GM23338 (cell line): Measurements from ENCODE around the gene CYP3A4. TPM values are rescaled to one million over a fixed set of nuclear protein-coding genes. Genes with fewer than 3 reads are reported as not detected.

ENCODE experiments used
- ATAC-seq: fragments of 200-7000 bp; cut with Tn5 transposase; 3 replicates; pipeline ENCODE4 v1.9.1; 2020
- DNase-seq: peaks from one replicate; pipeline ENCODE4 v3.0.0-alpha.2; 2015; ENCODE audit warnings: low spot score
- H2AFZ ChIP-seq: fragments of 200-600 bp; sonication (generic); 2 replicates; pipeline ENCODE4 v1.8.0; 2016; ENCODE audit warnings: antibody characterized with exemption, mild to moderate bottlenecking, moderate library complexity
- H3F3A ChIP-seq: fragments of 200-600 bp; sonication (generic); replicated peaks from 2 replicates; pipeline ENCODE4 v1.8.0; 2017; ENCODE audit warnings: antibody characterized with exemption, mixed run types, low read depth
- H3K27ac ChIP-seq: fragments of 200-600 bp; sonication (generic); 2 replicates; pipeline ENCODE4 v1.6.1; 2016; ENCODE audit warnings: low read depth
- H3K27me3 ChIP-seq: fragments of 200-600 bp; sonication (generic); 2 replicates; pipeline ENCODE4 v1.8.0; 2016; ENCODE audit warnings: mild to moderate bottlenecking, mixed run types, moderate library complexity; ENCODE audit not compliant: insufficient read depth
- H3K36me3 ChIP-seq: fragments of 200-600 bp; sonication (generic); 2 replicates; pipeline ENCODE4 v1.8.0; 2016; ENCODE audit warnings: mild to moderate bottlenecking; ENCODE audit not compliant: insufficient read depth
- H3K4me1 ChIP-seq: fragments of 200-600 bp; sonication (generic); 2 replicates; pipeline ENCODE4 v1.8.0; 2016; ENCODE audit warnings: mild to moderate bottlenecking, moderate library complexity; ENCODE audit not compliant: insufficient read depth
- H3K4me2 ChIP-seq: fragments of 200-600 bp; sonication (generic); 2 replicates; pipeline ENCODE4 v1.7.1; 2017; ENCODE audit warnings: mixed run types
- H3K4me3 ChIP-seq: fragments of 200-600 bp; sonication (generic); 2 replicates; pipeline ENCODE4 v1.6.1; 2016; ENCODE audit warnings: mixed run types
- H3K79me2 ChIP-seq: fragments of 200-600 bp; sonication (generic); replicated peaks from 2 replicates; pipeline ENCODE4 v1.8.0; 2017; ENCODE audit warnings: mild to moderate bottlenecking; ENCODE audit not compliant: insufficient read depth
- H3K9me2 ChIP-seq: fragments of 200-600 bp; sonication (generic); 2 replicates; pipeline ENCODE4 v1.8.0; 2017; ENCODE audit not compliant: insufficient read depth
- H4K20me1 ChIP-seq: fragments of 200-600 bp; sonication (generic); replicated peaks from 2 replicates; pipeline ENCODE4 v1.8.0; 2017; ENCODE audit warnings: mild to moderate bottlenecking; ENCODE audit not compliant: insufficient read depth
- H3K27ac Mint-ChIP-seq: 2 replicates; pipeline ENCODE4 v1.8.0; 2020; ENCODE audit warnings: inconsistent platforms, mild to moderate bottlenecking, moderate library complexity, mixed read lengths
- H3K27me3 Mint-ChIP-seq: 3 replicates; pipeline ENCODE4 v1.8.0; 2022; ENCODE audit warnings: low read depth, mild to moderate bottlenecking, moderate library complexity, mixed read lengths, inconsistent platforms; ENCODE audit not compliant: insufficient read depth, poor library complexity
- H3K36me3 Mint-ChIP-seq: 3 replicates; pipeline ENCODE4 v1.8.0; 2021; ENCODE audit warnings: low read depth, mild to moderate bottlenecking, inconsistent platforms, moderate library complexity, mixed read lengths
- H3K4me1 Mint-ChIP-seq: 3 replicates; pipeline ENCODE4 v1.8.0; 2020; ENCODE audit warnings: mild to moderate bottlenecking, inconsistent platforms, mixed read lengths
- H3K4me3 Mint-ChIP-seq: 3 replicates; pipeline ENCODE4 v1.8.0; 2021; ENCODE audit warnings: moderate library complexity, mild to moderate bottlenecking, inconsistent platforms, mixed read lengths
- H3K9me3 Mint-ChIP-seq: 3 replicates; pipeline ENCODE4 v1.8.0; 2020; ENCODE audit warnings: moderate library complexity, mild to moderate bottlenecking, inconsistent platforms, mixed read lengths
- CREB1 ChIP-seq: fragments of 250-450 bp; sonication (Bioruptor Pico); IDR thresholded peaks from 2 replicates; pipeline ENCODE4 v1.5.0; 2020; ENCODE audit warnings: low read depth, mild to moderate bottlenecking, moderate library complexity
- CTCF ChIP-seq, 2 experiments: fragments of 200-600 bp in 1 of 2; sonication (generic) in 1 of 2; conservative IDR thresholded peaks; 2 replicates each; pipeline versions ENCODE4 v1.5.1 to v1.6.1; 2016 to 2017; ENCODE audit warnings: antibody characterized with exemption in 2 of 2, low read depth in 2 of 2, mild to moderate bottlenecking in 2 of 2, moderate library complexity in 1 of 2
- EZH2 ChIP-seq: fragments of 200-600 bp; sonication (generic); IDR thresholded peaks from one replicate; pipeline ENCODE4 v1.8.0; 2017; ENCODE audit warnings: antibody characterized with exemption, mild to moderate bottlenecking, low read depth; ENCODE audit not compliant: unreplicated experiment
- EZH2phosphoT487 ChIP-seq: fragments of 200-600 bp; sonication (generic); IDR thresholded peaks from one replicate; pipeline ENCODE4 v1.8.1; 2018; ENCODE audit warnings: antibody characterized with exemption; ENCODE audit not compliant: unreplicated experiment
- JUNB ChIP-seq: IDR thresholded peaks from one replicate; pipeline ENCODE4 v1.6.1; 2016; ENCODE audit warnings: antibody characterized with exemption; ENCODE audit not compliant: unreplicated experiment
- NANOG ChIP-seq: IDR thresholded peaks from 2 replicates; pipeline ENCODE4 v1.6.1; 2016; ENCODE audit warnings: antibody characterized with exemption, borderline replicate concordance
- POLR2AphosphoS5 ChIP-seq: IDR thresholded peaks from 2 replicates; pipeline ENCODE4 v1.6.1; 2016; ENCODE audit warnings: antibody characterized with exemption, low read depth
- REST ChIP-seq: IDR thresholded peaks from one replicate; pipeline ENCODE4 v1.6.1; 2018; ENCODE audit warnings: antibody characterized with exemption; ENCODE audit not compliant: unreplicated experiment
- STAT1 ChIP-seq: IDR thresholded peaks from one replicate; pipeline ENCODE4 v1.6.1; 2016; ENCODE audit warnings: antibody characterized with exemption; ENCODE audit not compliant: unreplicated experiment
- ZNF114 ChIP-seq: fragments of 250-450 bp; sonication (Bioruptor Pico); IDR thresholded peaks from 2 replicates; pipeline ENCODE4 v1.5.0; 2020; ENCODE audit warnings: mild to moderate bottlenecking, moderate library complexity
- ZNF331 ChIP-seq: fragments of 250-450 bp; sonication (Bioruptor Pico); IDR thresholded peaks from 2 replicates; pipeline ENCODE4 v1.5.0; 2020; ENCODE audit warnings: low read depth, mild to moderate bottlenecking, moderate library complexity
- polyA plus RNA-seq: library from polyadenylated mRNA; unstranded; fragments of >200 nt; fragmentation: Nextera tagmentation; extraction: Ambion mirVana; gene quantifications from 2 replicates; pipeline ENCODE4 v1.2.1, GENCODE V29; 2016
- total RNA-seq: library from RNA; depleted of rRNA; stranded (reverse); fragments of >200 nt; shearing (Covaris generic); gene quantifications from 2 replicates; pipeline ENCODE4 v1.2.3, GENCODE V29; 2014
- TF ChIP-seq, protein P1 (sequence below): IDR thresholded peaks from 2 replicates; pipeline ENCODE4 v1.6.1; 2016; ENCODE audit warnings: antibody characterized with exemption
- TF ChIP-seq, protein P2 (sequence below): fragments of 250-450 bp; sonication (Bioruptor Pico); IDR thresholded peaks from 2 replicates; pipeline ENCODE4 v1.5.0; 2020; ENCODE audit warnings: mild to moderate bottlenecking, moderate library complexity

CYP3A4 gene
- total and polyA plus RNA-seq, 2 experiments from 2014 or later: not detected

GRCh38 chr7:99764478-99764877 is 19.5 kb downstream of the CYP3A4 start:
- H3K36me3 Mint-ChIP-seq: no peaks in the 10 kb centered on the region
- no peaks in the 10 kb centered on the region for H3K36me3 ChIP-seq
- TF ChIP-seq ZNF114 (CRISPR knock-in tag): no peak
- TF ChIP-seq, protein P1, sequence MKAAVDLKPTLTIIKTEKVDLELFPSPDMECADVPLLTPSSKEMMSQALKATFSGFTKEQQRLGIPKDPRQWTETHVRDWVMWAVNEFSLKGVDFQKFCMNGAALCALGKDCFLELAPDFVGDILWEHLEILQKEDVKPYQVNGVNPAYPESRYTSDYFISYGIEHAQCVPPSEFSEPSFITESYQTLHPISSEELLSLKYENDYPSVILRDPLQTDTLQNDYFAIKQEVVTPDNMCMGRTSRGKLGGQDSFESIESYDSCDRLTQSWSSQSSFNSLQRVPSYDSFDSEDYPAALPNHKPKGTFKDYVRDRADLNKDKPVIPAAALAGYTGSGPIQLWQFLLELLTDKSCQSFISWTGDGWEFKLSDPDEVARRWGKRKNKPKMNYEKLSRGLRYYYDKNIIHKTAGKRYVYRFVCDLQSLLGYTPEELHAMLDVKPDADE: no peak
- TF ChIP-seq, protein P2, sequence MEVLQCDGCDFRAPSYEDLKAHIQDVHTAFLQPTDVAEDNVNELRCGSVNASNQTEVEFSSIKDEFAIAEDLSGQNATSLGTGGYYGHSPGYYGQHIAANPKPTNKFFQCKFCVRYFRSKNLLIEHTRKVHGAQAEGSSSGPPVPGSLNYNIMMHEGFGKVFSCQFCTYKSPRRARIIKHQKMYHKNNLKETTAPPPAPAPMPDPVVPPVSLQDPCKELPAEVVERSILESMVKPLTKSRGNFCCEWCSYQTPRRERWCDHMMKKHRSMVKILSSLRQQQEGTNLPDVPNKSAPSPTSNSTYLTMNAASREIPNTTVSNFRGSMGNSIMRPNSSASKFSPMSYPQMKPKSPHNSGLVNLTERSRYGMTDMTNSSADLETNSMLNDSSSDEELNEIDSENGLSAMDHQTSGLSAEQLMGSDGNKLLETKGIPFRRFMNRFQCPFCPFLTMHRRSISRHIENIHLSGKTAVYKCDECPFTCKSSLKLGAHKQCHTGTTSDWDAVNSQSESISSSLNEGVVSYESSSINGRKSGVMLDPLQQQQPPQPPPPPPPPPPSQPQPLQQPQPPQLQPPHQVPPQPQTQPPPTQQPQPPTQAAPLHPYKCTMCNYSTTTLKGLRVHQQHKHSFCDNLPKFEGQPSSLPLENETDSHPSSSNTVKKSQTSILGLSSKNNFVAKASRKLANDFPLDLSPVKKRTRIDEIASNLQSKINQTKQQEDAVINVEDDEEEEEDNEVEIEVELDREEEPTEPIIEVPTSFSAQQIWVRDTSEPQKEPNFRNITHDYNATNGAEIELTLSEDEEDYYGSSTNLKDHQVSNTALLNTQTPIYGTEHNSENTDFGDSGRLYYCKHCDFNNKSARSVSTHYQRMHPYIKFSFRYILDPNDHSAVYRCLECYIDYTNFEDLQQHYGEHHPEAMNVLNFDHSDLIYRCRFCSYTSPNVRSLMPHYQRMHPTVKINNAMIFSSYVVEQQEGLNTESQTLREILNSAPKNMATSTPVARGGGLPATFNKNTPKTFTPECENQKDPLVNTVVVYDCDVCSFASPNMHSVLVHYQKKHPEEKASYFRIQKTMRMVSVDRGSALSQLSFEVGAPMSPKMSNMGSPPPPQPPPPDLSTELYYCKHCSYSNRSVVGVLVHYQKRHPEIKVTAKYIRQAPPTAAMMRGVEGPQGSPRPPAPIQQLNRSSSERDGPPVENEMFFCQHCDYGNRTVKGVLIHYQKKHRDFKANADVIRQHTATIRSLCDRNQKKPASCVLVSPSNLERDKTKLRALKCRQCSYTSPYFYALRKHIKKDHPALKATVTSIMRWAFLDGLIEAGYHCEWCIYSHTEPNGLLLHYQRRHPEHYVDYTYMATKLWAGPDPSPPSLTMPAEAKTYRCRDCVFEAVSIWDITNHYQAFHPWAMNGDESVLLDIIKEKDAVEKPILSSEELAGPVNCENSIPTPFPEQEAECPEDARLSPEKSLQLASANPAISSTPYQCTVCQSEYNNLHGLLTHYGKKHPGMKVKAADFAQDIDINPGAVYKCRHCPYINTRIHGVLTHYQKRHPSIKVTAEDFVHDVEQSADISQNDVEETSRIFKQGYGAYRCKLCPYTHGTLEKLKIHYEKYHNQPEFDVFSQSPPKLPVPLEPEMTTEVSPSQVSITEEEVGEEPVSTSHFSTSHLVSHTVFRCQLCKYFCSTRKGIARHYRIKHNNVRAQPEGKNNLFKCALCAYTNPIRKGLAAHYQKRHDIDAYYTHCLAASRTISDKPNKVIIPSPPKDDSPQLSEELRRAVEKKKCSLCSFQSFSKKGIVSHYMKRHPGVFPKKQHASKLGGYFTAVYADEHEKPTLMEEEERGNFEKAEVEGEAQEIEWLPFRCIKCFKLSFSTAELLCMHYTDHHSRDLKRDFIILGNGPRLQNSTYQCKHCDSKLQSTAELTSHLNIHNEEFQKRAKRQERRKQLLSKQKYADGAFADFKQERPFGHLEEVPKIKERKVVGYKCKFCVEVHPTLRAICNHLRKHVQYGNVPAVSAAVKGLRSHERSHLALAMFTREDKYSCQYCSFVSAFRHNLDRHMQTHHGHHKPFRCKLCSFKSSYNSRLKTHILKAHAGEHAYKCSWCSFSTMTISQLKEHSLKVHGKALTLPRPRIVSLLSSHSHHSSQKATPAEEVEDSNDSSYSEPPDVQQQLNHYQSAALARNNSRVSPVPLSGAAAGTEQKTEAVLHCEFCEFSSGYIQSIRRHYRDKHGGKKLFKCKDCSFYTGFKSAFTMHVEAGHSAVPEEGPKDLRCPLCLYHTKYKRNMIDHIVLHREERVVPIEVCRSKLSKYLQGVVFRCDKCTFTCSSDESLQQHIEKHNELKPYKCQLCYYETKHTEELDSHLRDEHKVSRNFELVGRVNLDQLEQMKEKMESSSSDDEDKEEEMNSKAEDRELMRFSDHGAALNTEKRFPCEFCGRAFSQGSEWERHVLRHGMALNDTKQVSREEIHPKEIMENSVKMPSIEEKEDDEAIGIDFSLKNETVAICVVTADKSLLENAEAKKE: no peak
- TF ChIP-seq POLR2AphosphoS5: no peak
- TF ChIP-seq EZH2phosphoT487: no peak
- no peak for TF ChIP-seq CREB1 (CRISPR knock-in tag)
- no peak for TF ChIP-seq REST
- no peak for TF ChIP-seq ZNF331 (CRISPR knock-in tag)
- TF ChIP-seq JUNB: no peak
- TF ChIP-seq EZH2: no peak
- no peak for TF ChIP-seq CTCF (conservative IDR thresholded peaks at IDR 0.05; ENCODE audit: low read depth in 2 of 2)
- TF ChIP-seq NANOG: no peak
- no peak for TF ChIP-seq STAT1
- no peak overlapping the region for H3K27ac Mint-ChIP-seq
- no peak overlapping the region for H3K4me3 ChIP-seq
- no peak overlapping the region for H2AFZ ChIP-seq
- no peaks in the 10 kb centered on the region for H3F3A ChIP-seq
- H3K27ac ChIP-seq: no peak overlapping the region
- no peak overlapping the region for H3K4me2 ChIP-seq
- no peaks in the 10 kb centered on the region for H3K79me2 ChIP-seq
- no peak overlapping the region for H3K4me3 Mint-ChIP-seq
- no peak for ATAC-seq
- H3K27me3 ChIP-seq: no peaks in the 10 kb centered on the region
- H3K27me3 Mint-ChIP-seq: no peaks in the 10 kb centered on the region
- DNase-seq: no peak
- no peaks in the 10 kb centered on the region for H3K4me1 Mint-ChIP-seq
- no peaks in the 10 kb centered on the region for H3K4me1 ChIP-seq
- H3K9me3 Mint-ChIP-seq: no peaks in the 10 kb centered on the region
- no peaks in the 10 kb centered on the region for H4K20me1 ChIP-seq
- H3K9me2 ChIP-seq: no peaks in the 10 kb centered on the region
